Measurements from ENCODE around the gene RACGAP1.

GRCh38 chr12:49943625-49943960 is 81.7 kb downstream of the RACGAP1 start:
- TF ChIP-seq CTCF (IDR thresholded peaks at IDR 0.05) (no peak), POLR2A (IDR thresholded peaks at IDR 0.05) (no peak)
